NCI-H2171 (cell line): ENCODE measurements around the gene SETSIP.
"Not testable (repeated sequence)": the region's sequence is repeated elsewhere in the genome, so short reads cannot be mapped to it uniquely, and the experiment has no call there.

ENCODE experiments used
- DNase-seq: peaks from one replicate; lab custom pipeline; 2025; lab: John Stamatoyannopoulos, UW

The SETSIP gene

DNA sequence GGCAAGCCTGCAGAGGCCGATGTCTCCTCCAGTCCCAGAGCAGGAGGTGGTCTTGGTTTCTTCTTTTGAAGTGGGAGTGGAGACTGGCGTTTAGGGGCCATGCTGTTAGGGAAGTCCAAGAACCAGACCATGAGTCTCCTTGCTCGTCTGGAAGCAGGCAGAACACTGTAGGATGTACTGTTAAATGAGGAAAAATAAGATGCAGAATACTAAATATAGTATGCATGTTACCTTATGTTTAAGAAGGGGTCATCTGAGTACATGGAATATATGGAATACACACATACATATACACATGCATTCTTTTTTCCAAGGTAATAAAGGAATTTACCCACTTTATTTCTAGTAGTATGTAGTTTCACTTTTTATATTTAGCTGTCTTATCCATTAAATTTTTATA lies at the start of gene SETSIP:
TSS of gene SETSIP (minus strand) at position 101 of the 400 bp plus-strand sequence. CDS start at position 101, 0 bp downstream.
- DNase-seq, result no peak

DNA sequence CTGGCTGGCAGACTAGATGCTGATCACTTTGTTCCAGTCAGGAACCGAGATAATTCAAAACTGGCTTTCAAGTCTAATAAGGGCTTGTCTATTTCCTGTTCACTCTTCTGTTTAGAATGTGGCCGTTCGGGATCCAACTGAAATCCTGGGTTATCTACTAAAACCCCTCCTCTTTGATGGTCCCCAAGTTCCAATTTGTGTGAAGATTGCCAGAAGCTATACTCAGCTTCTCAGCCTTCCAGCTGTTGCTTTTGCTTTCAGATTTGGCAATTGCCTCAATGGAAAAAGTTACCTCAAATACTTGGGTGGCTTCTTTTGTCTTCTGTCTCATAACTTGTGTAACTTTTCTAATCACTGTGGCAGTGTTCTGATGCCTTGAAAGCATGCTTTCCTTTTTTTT lies 48.7 kb upstream of the SETSIP start:
- no peak for DNase-seq

DNA sequence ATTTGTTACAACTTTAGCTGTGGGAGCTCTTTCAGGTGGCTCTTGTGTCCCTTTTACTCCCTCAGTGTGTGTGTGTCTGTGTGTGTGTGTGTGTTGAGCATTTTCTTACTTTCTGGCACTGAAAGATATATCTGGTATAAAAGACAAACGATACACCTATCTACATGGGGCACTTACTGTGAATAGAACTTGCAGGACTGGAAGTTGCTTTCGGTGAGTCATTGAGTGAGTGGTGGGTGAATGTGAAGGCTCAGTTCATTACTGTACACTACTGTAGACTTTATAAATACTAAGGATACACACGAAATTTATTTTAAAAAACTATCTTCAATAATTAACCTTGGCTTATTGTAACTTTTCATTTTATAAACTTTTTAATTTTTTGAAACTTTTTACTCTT lies 43.6 kb upstream of the SETSIP start:
- DNase-seq, result no peak

- DNase-seq, result no peak
These were observed 42.3 kb upstream of the SETSIP start for GRCh38 chr1:92117526-92117925.

DNA sequence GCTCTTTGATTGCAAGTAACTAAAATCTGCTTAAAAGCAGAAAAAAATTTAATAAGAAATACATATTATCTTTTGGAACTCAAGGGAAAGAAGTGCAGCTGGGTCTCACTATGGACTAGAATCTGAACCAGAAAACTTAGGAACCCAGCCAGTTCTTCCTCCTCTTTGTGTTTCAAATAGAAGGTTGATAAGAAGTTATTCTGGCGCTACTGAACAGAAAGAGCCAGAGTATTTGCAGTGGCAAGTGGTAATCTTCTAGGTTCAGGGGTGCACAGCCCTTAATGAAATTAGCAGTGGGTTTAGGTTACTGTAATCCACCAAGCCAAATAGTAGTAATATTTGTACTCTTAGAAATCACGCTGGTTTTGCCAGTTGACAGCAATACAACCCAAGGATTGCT lies 33.4 kb upstream of the SETSIP start:
- no peak for DNase-seq

GRCh38 chr1:92105546-92106081 lies 30.4 kb upstream of the SETSIP start:
- no peak for DNase-seq

- DNase-seq, result no peak
These were observed 21.1 kb upstream of the SETSIP start for GRCh38 chr1:92096317-92096716.

- no peak for DNase-seq
These were observed 20.7 kb upstream of the SETSIP start for GRCh38 chr1:92095874-92096273.

- DNase-seq, result no peak
These were observed 19.4 kb upstream of the SETSIP start for GRCh38 chr1:92094595-92094994.

- DNase-seq, result no peak
These were observed 18.9 kb upstream of the SETSIP start for GRCh38 chr1:92094090-92094489.

DNA sequence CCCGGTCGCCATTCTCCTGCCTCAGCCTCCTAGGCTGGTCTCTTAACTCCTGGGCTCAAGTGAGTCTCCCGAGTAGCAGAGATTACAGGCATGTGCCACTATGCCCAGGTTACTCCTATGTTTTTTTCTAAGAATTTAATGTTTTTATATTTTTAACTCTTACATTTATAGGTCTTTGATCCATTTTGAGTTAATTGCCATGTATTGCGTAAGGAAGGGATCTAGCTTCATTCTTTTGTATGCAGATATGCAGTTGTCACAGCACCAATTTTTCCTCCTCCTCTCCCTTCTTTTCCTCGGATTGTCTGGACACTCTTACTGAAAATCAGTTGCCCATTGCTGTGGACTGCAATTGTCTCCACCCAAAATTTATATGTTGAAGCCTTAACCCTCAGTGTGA lies 16.4 kb upstream of the SETSIP start:
- DNase-seq, result no peak

- no peak for DNase-seq
These were observed 12.3 kb upstream of the SETSIP start for GRCh38 chr1:92087542-92087941.

- DNase-seq, result no peak
These were observed 10.5 kb upstream of the SETSIP start for GRCh38 chr1:92085727-92086126.

GRCh38 chr1:92084651-92085050 lies 9.4 kb upstream of the SETSIP start:
- DNase-seq, result no peak

DNA sequence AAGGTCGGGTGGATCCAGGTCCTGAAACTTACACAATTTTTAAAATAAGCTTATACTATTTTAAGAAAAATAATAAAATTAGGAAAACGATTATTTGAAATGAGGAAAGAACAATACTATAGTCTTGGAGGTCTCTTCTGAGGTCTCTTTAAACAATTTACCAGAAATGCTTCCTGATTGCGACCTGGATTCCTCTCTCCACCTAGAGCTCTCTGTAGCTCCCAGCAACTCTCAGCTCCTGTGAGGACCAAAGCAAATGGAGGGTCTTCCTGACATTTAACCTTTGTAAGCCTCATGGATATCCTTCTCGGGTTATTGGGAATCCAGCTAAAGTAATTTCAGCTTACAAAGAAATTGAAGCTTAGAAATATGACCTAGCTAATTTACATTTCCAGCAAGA lies 5.8 kb upstream of the SETSIP start:
- no peak for DNase-seq

- peak; percentile 14 for DNase-seq
These were observed 5.1 kb upstream of the SETSIP start, which contains the start of gene BTBD8 for GRCh38 chr1:92080128-92080985. Gene BTBD8 (plus strand): TSS chr1:92080345. CDS start chr1:92080572, 227 bp downstream.

- DNase-seq, result no peak
These were observed 4.2 kb upstream of the SETSIP start for GRCh38 chr1:92079441-92079840.

- DNase-seq, result not testable (repeated sequence)
These were observed 2.9 kb upstream of the SETSIP start for GRCh38 chr1:92078077-92078476.

GRCh38 chr1:92076363-92076762 lies 1.2 kb upstream of the SETSIP start:
- no peak for DNase-seq

DNA sequence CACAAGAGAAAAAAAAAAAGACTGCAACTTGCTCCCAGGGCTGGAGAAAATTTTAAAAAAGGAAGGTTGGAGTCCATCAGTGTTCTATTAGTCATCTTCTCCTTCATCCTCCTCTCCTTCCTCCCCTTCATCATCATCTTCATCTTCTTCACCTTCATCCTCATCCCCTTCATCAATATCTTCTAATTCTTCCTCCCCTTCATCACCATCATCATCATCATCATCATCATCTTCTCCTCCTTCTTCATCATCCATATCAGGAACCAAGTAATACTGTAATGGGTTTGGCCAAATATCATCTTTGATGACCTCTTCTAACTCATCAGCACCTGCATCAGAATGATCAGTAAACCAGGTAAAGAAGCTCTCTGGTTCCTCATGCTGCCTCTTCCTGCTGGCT lies 765 bp downstream of the SETSIP start:
- DNase-seq, result not testable (repeated sequence)

GRCh38 chr1:92070892-92071291 lies 4.3 kb downstream of the SETSIP start:
- DNase-seq, result no peak

DNA sequence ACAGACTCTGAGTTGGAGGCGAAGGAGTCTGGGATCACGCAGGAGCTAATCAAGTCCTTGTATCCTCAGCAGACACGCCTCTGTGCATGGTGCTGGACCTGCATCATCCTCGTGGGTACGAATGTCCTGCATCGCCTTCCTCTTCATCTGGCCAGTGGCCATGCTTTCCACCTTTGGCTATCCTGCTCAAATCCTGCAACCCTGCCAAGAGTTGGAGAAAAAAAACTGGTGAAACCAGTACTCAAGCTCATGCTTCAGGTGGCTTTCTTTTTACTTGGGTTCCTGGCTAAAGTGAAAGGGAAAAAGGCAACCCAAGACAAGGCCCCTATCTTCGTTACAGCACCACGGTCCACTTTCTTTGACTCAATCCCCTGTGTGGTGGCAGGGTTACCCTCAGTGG lies 8.9 kb downstream of the SETSIP start:
- no peak for DNase-seq

DNA sequence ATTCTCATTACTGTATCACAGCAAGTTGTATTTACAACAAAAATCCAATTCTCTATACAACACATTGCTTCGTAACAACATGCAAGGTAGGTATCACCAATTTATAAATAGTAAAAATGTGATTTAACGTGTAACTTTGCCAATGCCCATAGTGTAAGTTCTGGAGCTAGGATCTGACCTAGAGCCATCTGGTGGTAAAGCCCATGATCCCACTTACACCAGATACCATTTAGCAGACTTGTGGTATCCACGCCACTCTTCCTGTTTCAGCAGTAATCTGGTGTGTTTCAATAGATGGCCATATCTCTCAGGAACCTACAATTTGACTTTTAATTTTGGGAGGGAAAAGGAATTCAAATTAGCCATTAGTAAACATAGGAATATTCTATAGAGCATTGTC lies 10.2 kb downstream of the SETSIP start:
- DNase-seq, result no peak

DNA sequence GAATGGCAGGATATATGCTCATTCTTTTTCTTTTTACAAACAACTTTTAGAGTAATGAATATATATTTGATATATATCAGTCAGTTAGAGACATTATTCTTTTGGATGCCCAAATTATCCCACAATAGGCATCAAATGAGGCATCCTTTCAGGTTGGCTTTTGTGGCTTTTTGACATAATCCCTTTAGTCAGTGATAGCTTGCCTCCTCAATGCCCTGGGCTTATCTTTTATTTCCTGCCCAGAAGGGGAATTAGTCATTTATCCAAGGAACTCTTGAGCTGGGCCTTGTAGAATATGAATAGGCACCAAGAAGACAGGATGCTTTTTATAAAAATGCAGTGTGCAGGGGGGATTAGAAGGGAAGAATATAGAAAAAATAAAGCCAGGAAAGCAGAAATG lies 23.3 kb downstream of the SETSIP start:
- no peak for DNase-seq
